Measurements from ENCODE around the gene ABCD3. TPM values are rescaled to one million over a fixed set of nuclear protein-coding genes. Genes with fewer than 3 reads are reported as not detected.

The ABCD3 gene
- total and polyA plus RNA-seq, 2 of the 13 experiments (the other 11 are each of a cell fraction or from before 2014, with no cell fraction given), result 27.5 to 166 TPM

GRCh38 chr1:94425821-94426484 is 7.8 kb downstream of the ABCD3 start (continued):
- TF ChIP-seq, protein P1, sequence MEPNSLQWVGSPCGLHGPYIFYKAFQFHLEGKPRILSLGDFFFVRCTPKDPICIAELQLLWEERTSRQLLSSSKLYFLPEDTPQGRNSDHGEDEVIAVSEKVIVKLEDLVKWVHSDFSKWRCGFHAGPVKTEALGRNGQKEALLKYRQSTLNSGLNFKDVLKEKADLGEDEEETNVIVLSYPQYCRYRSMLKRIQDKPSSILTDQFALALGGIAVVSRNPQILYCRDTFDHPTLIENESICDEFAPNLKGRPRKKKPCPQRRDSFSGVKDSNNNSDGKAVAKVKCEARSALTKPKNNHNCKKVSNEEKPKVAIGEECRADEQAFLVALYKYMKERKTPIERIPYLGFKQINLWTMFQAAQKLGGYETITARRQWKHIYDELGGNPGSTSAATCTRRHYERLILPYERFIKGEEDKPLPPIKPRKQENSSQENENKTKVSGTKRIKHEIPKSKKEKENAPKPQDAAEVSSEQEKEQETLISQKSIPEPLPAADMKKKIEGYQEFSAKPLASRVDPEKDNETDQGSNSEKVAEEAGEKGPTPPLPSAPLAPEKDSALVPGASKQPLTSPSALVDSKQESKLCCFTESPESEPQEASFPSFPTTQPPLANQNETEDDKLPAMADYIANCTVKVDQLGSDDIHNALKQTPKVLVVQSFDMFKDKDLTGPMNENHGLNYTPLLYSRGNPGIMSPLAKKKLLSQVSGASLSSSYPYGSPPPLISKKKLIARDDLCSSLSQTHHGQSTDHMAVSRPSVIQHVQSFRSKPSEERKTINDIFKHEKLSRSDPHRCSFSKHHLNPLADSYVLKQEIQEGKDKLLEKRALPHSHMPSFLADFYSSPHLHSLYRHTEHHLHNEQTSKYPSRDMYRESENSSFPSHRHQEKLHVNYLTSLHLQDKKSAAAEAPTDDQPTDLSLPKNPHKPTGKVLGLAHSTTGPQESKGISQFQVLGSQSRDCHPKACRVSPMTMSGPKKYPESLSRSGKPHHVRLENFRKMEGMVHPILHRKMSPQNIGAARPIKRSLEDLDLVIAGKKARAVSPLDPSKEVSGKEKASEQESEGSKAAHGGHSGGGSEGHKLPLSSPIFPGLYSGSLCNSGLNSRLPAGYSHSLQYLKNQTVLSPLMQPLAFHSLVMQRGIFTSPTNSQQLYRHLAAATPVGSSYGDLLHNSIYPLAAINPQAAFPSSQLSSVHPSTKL (CRISPR knock-in tag; IDR thresholded peaks at IDR 0.05), result peak; percentile 97
- TF ChIP-seq HINFP (CRISPR knock-in tag; IDR thresholded peaks at IDR 0.05; ENCODE audit: low read depth) (no peak), CENPT (CRISPR knock-in tag; IDR thresholded peaks at IDR 0.05; ENCODE audit: low read depth) (no peak), RFXAP (CRISPR knock-in tag; IDR thresholded peaks at IDR 0.05; ENCODE audit: borderline replicate concordance) (no peak), ZNF484 (CRISPR knock-in tag; IDR thresholded peaks at IDR 0.05; ENCODE audit: borderline replicate concordance, low read depth) (no peak), ZNF335 (CRISPR knock-in tag; IDR thresholded peaks at IDR 0.05) (no peak), ATM (IDR thresholded peaks at IDR 0.05; ENCODE audit: borderline replicate concordance) (no peak), NAIF1 (CRISPR knock-in tag; IDR thresholded peaks at IDR 0.05; ENCODE audit: borderline replicate concordance) (no peak), NBN (conservative IDR thresholded peaks at IDR 0.05) (no peak), LRRFIP1 (CRISPR knock-in tag; conservative IDR thresholded peaks at IDR 0.05) (no peak), WIZ (CRISPR knock-in tag; IDR thresholded peaks at IDR 0.05) (no peak), ZNF674 (CRISPR knock-in tag; IDR thresholded peaks at IDR 0.05; ENCODE audit: low read depth) (no peak), ASH2L (IDR thresholded peaks at IDR 0.05; ENCODE audit: insufficient read length, low read depth, low read length) (peak; percentile 79), RNF219 (CRISPR knock-in tag; IDR thresholded peaks at IDR 0.05) (no peak), ARNTL (CRISPR knock-in tag; IDR thresholded peaks at IDR 0.05) (no peak), ZFAT (CRISPR knock-in tag; conservative IDR thresholded peaks at IDR 0.05) (no peak), HNRNPH1 (optimal IDR thresholded peaks at IDR 0.05; ENCODE audit: low read depth, low read length) (no peak), NFYB (CRISPR knock-in tag; IDR thresholded peaks at IDR 0.05) (no peak), KLF13 (CRISPR knock-in tag; IDR thresholded peaks at IDR 0.05) (no peak)
- TF ChIP-seq, protein P2, sequence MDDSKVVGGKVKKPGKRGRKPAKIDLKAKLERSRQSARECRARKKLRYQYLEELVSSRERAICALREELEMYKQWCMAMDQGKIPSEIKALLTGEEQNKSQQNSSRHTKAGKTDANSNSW (CRISPR knock-in tag; IDR thresholded peaks at IDR 0.05; ENCODE audit: borderline replicate concordance), result no peak

All from HepG2 (cell line).